HEK293 (cell line): ENCODE measurements around the gene NRSN2.

Source experiments
- CTCF ChIA-PET: fragments of 350-600 bp; formaldehyde crosslinking; extraction: SDS; loops from one replicate; lab custom pipeline; 2021; ENCODE audit warnings: antibody characterized with exemption; lab: Yijun Ruan, JAX
- POLR2A ChIA-PET: fragments of 300-600 bp; formaldehyde crosslinking; extraction: SDS; loops from one replicate; lab custom pipeline; 2020; ENCODE audit warnings: antibody characterized with exemption, inconsistent platforms; lab: Yijun Ruan, JAX
- H3K27ac ChIP-seq: fragments of 200-500 bp; sonication (Bioruptor generic); 2 replicates; pipeline ENCODE4 v1.5.1; 2014; ENCODE audit warnings: low read depth, low read length, control low read depth, inconsistent platforms; ENCODE audit errors: extremely low read depth
- H3K36me3 ChIP-seq, 2 experiments: fragments of 200-500 bp in 1 of 2; sonication (Bioruptor generic) in 1 of 2; 1 replicate in 1 of 2; 2 replicates in 1 of 2; pipeline ENCODE4 v1.5.1; 2014 to 2017; ENCODE audit warnings: inconsistent platforms in 2 of 2, low read length in 2 of 2; ENCODE audit not compliant: control insufficient read depth in 2 of 2, insufficient read depth in 1 of 2
- H3K4me1 ChIP-seq: fragments of 200-500 bp; sonication (Bioruptor generic); 2 replicates; pipeline ENCODE4 v1.5.1; 2014; ENCODE audit warnings: mild to moderate bottlenecking, low read length, inconsistent platforms; ENCODE audit not compliant: control insufficient read depth, insufficient read depth
- H3K4me3 ChIP-seq: 2 replicates; pipeline ENCODE4 v1.5.1; 2011; ENCODE audit warnings: low read depth, mild to moderate bottlenecking, control low read depth, low read length, moderate library complexity
- H3K9me3 ChIP-seq: fragments of 200-500 bp; sonication (Bioruptor generic); 2 replicates; pipeline ENCODE4 v1.5.1; 2014; ENCODE audit warnings: low read depth, low read length, inconsistent platforms; ENCODE audit not compliant: control insufficient read depth, insufficient read depth
- CTCF ChIP-seq: fragments of 450-650 bp; formaldehyde crosslinking; IDR thresholded peaks from 2 replicates; pipeline ENCODE4 v1.5.1; 2016; ENCODE audit warnings: missing biosample characterization, missing genetic modification characterization
- GFI1B ChIP-seq: fragments of 450-650 bp; formaldehyde crosslinking; IDR thresholded peaks from 2 replicates; pipeline ENCODE4 v1.5.1; 2016; ENCODE audit warnings: missing biosample characterization, missing genetic modification characterization
- KLF8 ChIP-seq: fragments of 450-650 bp; formaldehyde crosslinking; IDR thresholded peaks from 2 replicates; pipeline ENCODE4 v1.5.1; 2016; ENCODE audit warnings: missing biosample characterization, missing genetic modification characterization
- KLF9 ChIP-seq: fragments of 450-650 bp; formaldehyde crosslinking; IDR thresholded peaks from 2 replicates; pipeline ENCODE4 v1.5.1; 2016; ENCODE audit warnings: missing biosample characterization, missing genetic modification characterization, low read depth
- OVOL3 ChIP-seq: fragments of 450-650 bp; formaldehyde crosslinking; IDR thresholded peaks from 2 replicates; pipeline ENCODE4 v1.5.1; 2016; ENCODE audit warnings: missing biosample characterization, missing genetic modification characterization
- RBAK ChIP-seq: fragments of 450-650 bp; formaldehyde crosslinking; IDR thresholded peaks from 2 replicates; pipeline ENCODE4 v1.5.1; 2016; ENCODE audit warnings: missing biosample characterization, missing genetic modification characterization
- SETDB1 ChIP-seq: IDR thresholded peaks from one replicate; pipeline ENCODE4 v1.6.1; 2017; ENCODE audit warnings: mild to moderate bottlenecking, low read length, moderate library complexity, mixed read lengths; ENCODE audit not compliant: insufficient read length
- ZBTB17 ChIP-seq: fragments of 450-650 bp; formaldehyde crosslinking; IDR thresholded peaks from 2 replicates; pipeline ENCODE4 v1.5.1; 2016; ENCODE audit warnings: missing biosample characterization, missing genetic modification characterization
- ZBTB44 ChIP-seq: fragments of 450-650 bp; IDR thresholded peaks from 2 replicates; pipeline ENCODE4 v1.5.1; 2018; ENCODE audit warnings: missing biosample characterization, mild to moderate bottlenecking, missing genetic modification characterization
- ZBTB8A ChIP-seq: fragments of 450-650 bp; formaldehyde crosslinking; IDR thresholded peaks from 2 replicates; pipeline ENCODE4 v1.5.1; 2016; ENCODE audit warnings: missing biosample characterization, missing genetic modification characterization
- ZFHX2 ChIP-seq: fragments of 450-650 bp; formaldehyde crosslinking; conservative IDR thresholded peaks from 2 replicates; pipeline ENCODE4 v1.5.1; 2016; ENCODE audit warnings: missing biosample characterization, missing genetic modification characterization
- ZNF157 ChIP-seq: fragments of 450-650 bp; formaldehyde crosslinking; IDR thresholded peaks from 2 replicates; pipeline ENCODE4 v1.5.1; 2016; ENCODE audit warnings: missing biosample characterization, missing genetic modification characterization
- ZNF16 ChIP-seq: fragments of 450-650 bp; formaldehyde crosslinking; IDR thresholded peaks from 2 replicates; pipeline ENCODE4 v1.5.1; 2016; ENCODE audit warnings: low read depth, missing biosample characterization, missing genetic modification characterization
- ZNF18 ChIP-seq: fragments of 450-650 bp; formaldehyde crosslinking; IDR thresholded peaks from 2 replicates; pipeline ENCODE4 v1.5.1; 2016; ENCODE audit warnings: missing biosample characterization, missing genetic modification characterization
- ZNF24 ChIP-seq: fragments of 450-650 bp; formaldehyde crosslinking; IDR thresholded peaks from 2 replicates; pipeline ENCODE4 v1.5.1; 2016; ENCODE audit warnings: missing biosample characterization, missing genetic modification characterization
- ZNF292 ChIP-seq: fragments of 450-650 bp; formaldehyde crosslinking; IDR thresholded peaks from 2 replicates; pipeline ENCODE4 v1.5.1; 2016; ENCODE audit warnings: low read depth, missing biosample characterization, missing genetic modification characterization, borderline replicate concordance
- ZNF324 ChIP-seq: fragments of 450-650 bp; formaldehyde crosslinking; IDR thresholded peaks from 2 replicates; pipeline ENCODE4 v1.5.1; 2016; ENCODE audit warnings: missing biosample characterization, missing genetic modification characterization
- ZNF514 ChIP-seq: fragments of 450-650 bp; formaldehyde crosslinking; IDR thresholded peaks from 2 replicates; pipeline ENCODE4 v1.5.1; 2016; ENCODE audit warnings: missing biosample characterization, missing genetic modification characterization
- ZNF555 ChIP-seq: fragments of 450-650 bp; formaldehyde crosslinking; conservative IDR thresholded peaks from 2 replicates; pipeline ENCODE4 v1.5.1; 2017; ENCODE audit warnings: missing biosample characterization, mild to moderate bottlenecking, missing genetic modification characterization, inconsistent platforms
- ZNF558 ChIP-seq: fragments of 450-650 bp; formaldehyde crosslinking; IDR thresholded peaks from 2 replicates; pipeline ENCODE4 v1.5.1; 2016; ENCODE audit warnings: missing biosample characterization, missing genetic modification characterization
- ZNF600 ChIP-seq: fragments of 450-650 bp; formaldehyde crosslinking; IDR thresholded peaks from 2 replicates; pipeline ENCODE4 v1.5.1; 2016; ENCODE audit warnings: missing biosample characterization, missing genetic modification characterization
- ZNF701 ChIP-seq: fragments of 450-650 bp; formaldehyde crosslinking; IDR thresholded peaks from 2 replicates; pipeline ENCODE4 v1.5.1; 2016; ENCODE audit warnings: missing biosample characterization, missing genetic modification characterization
- ZNF776 ChIP-seq: fragments of 450-650 bp; formaldehyde crosslinking; IDR thresholded peaks from 2 replicates; pipeline ENCODE4 v1.5.0; 2017; ENCODE audit warnings: missing biosample characterization, missing genetic modification characterization, borderline replicate concordance
- TF ChIP-seq, protein P1 (sequence below): fragments of 450-650 bp; formaldehyde crosslinking; IDR thresholded peaks from 2 replicates; pipeline ENCODE4 v1.5.1; 2017; ENCODE audit warnings: missing biosample characterization, missing genetic modification characterization
- TF ChIP-seq, protein P2 (sequence below): fragments of 450-650 bp; formaldehyde crosslinking; IDR thresholded peaks from 2 replicates; pipeline ENCODE4 v1.5.1; 2016; ENCODE audit warnings: missing biosample characterization, missing genetic modification characterization

Gene NRSN2

DNA sequence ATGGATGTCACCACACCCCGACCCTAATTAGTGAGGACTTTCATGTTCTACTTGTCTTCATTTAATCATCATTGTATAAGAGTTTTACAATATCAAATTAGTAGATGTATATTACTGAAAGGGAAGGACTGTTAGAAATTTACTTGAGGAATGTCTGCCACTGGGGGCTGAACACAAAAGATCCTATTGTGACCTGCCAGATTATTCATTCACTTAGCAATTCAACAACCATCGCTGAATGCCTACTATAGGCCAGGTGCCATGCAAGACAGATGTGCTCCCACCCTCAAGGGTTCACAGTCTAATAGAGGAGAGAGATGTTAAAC, 53.2 kb downstream of the NRSN2 start (continued):
- TF ChIP-seq ZNF292 (no peak), SETDB1 (no peak), ZNF776 (tag by site-specific recombination) (no peak), KLF8 (tag by site-specific recombination) (no peak), OVOL3 (tag by site-specific recombination) (no peak), ZNF16 (no peak)

- Histone ChIP-seq H3K9me3 (no peaks in the 10 kb centered on the region), H3K4me1 (no peaks in the 10 kb centered on the region), H3K27ac (no peak overlapping the region), H3K36me3 (peaks cover under 1 to 22% of the 10 kb centered on the region in 2 experiments; a peak in 1 of 3 replicates), H3K4me3 (no peak overlapping the region)
- POLR2A ChIA-PET, result interaction anchor here (0.6 to 1.6 kb wide), 8 partner anchors 9 to 78 kb away, joined by 3 to 12 read pairs (median 3); partner anchors contain the start of gene NRSN2
- CTCF ChIA-PET, result interaction anchor here (0.5 to 1.7 kb wide), 5 partner anchors 38 to 304 kb away, joined by 3 to 5 read pairs (median 3); no protein-coding TSS in a partner anchor
- TF ChIP-seq ZNF324 (tag by site-specific recombination), result no peak
- TF ChIP-seq ZNF555 (tag by site-specific recombination), result no peak
- TF ChIP-seq ZFHX2 (tag by site-specific recombination), result 0 out of 2 replicates have a peak, but pooled peaks have one; percentile 35
- no peak for TF ChIP-seq RBAK (tag by site-specific recombination)
- peak; percentile 74 for TF ChIP-seq ZBTB44
- TF ChIP-seq ZNF558 (tag by site-specific recombination), result no peak
- TF ChIP-seq, protein P1, sequence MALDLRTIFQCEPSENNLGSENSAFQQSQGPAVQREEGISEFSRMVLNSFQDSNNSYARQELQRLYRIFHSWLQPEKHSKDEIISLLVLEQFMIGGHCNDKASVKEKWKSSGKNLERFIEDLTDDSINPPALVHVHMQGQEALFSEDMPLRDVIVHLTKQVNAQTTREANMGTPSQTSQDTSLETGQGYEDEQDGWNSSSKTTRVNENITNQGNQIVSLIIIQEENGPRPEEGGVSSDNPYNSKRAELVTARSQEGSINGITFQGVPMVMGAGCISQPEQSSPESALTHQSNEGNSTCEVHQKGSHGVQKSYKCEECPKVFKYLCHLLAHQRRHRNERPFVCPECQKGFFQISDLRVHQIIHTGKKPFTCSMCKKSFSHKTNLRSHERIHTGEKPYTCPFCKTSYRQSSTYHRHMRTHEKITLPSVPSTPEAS (tag by site-specific recombination), result no peak
- TF ChIP-seq ZNF701 (tag by site-specific recombination), result no peak
- TF ChIP-seq ZNF514 (tag by site-specific recombination), result no peak
- peak; percentile 84 for TF ChIP-seq ZBTB17
- peak; percentile 18; the same call in 1 of the 2 replicates for TF ChIP-seq ZBTB8A (tag by site-specific recombination)
- TF ChIP-seq ZNF24 (tag by site-specific recombination), result no peak
Measured at GRCh38 chr20:400454-401275, 53.8 kb downstream of the NRSN2 start.

DNA sequence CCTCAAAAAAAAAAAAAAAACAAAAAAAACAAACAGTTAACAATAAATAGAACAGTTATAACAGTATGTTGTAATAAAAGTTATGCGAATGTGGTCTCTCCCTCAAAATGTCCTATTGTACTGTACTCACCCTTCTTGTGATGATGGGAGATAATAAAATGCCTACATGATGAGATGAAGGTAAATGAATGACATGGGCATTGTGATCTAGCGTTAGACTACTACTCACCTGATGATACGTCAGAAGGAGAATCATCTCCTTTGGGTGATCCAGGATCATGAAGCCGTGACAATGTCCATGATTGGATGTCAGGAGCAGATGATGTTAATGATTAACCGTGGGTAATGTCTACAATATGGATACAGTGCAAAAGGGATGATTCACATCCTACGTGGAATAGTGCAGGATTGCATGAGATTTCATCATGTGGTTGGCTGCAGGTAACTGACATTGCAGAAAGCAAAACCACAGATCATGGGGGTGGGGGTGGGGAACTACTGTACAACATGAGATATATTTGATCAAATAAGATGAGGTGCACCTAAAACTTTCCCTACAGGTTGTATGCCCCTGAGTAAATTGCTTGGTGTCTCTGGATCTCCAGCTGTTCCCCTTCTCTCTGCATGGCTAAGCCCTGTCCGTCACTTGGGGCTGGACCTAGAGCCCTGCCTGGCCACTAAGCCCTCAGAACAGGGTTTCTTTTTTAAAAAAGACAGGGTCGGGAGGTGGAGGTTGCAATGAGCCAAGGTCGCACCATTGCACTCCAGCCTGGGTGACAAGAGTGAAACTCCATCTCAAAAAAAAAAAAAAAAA, 55.0 kb downstream of the NRSN2 start:
- CTCF ChIA-PET, result interaction anchor here (0.7 to 1.7 kb wide), 4 partner anchors 47 to 265 kb away, joined by 3 to 5 read pairs (median 4); no protein-coding TSS in a partner anchor
- POLR2A ChIA-PET, result interaction anchor here (0.6 to 0.7 kb wide), 2 partner anchors 16 to 24 kb away, joined by 3 read pairs; no protein-coding TSS in a partner anchor
- Histone ChIP-seq H3K4me1 (no peaks in the 10 kb centered on the region; the same call in none of the 2 replicates), H3K9me3 (no peaks in the 10 kb centered on the region), H3K4me3 (no peak overlapping the region), H3K27ac (no peak overlapping the region), H3K36me3 (peaks cover 0 to 10% of the 10 kb centered on the region in 2 experiments; a peak in 1 of 3 replicates)
- TF ChIP-seq GFI1B, result no peak
- no peak for TF ChIP-seq CTCF (tag by site-specific recombination)
- TF ChIP-seq KLF9 (tag by site-specific recombination), result no peak
- no peak for TF ChIP-seq ZNF600 (tag by site-specific recombination)
- TF ChIP-seq ZNF157, result no peak
- TF ChIP-seq, protein P2, sequence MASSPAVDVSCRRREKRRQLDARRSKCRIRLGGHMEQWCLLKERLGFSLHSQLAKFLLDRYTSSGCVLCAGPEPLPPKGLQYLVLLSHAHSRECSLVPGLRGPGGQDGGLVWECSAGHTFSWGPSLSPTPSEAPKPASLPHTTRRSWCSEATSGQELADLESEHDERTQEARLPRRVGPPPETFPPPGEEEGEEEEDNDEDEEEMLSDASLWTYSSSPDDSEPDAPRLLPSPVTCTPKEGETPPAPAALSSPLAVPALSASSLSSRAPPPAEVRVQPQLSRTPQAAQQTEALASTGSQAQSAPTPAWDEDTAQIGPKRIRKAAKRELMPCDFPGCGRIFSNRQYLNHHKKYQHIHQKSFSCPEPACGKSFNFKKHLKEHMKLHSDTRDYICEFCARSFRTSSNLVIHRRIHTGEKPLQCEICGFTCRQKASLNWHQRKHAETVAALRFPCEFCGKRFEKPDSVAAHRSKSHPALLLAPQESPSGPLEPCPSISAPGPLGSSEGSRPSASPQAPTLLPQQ (tag by site-specific recombination), result peak; percentile 71
- no peak for TF ChIP-seq ZNF18 (tag by site-specific recombination)
